ENCODE results near the gene MMP25.

DNA sequence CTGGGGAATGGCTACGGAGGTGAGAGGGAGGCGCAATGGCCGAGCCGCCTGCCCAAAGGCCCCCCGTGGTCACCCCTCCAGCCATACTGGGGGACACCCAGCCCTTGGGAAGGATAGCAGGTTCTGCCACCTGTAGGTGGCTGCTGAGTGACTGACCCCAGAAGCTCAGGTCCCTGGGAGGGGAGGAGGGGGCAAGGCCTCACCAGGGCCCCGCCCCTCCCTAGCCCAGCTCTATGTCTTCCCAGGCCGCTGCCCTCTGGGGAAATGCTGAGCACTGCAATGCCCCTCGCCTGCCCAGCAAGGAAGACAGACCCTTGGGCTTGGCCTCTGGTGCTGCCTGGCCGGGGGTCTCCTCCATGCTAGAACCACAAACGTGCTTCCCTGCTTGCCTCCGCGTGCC lies 45.0 kb upstream of the MMP25 start:
- TF ChIP-seq NFIC (IDR thresholded peaks at IDR 0.05) (no peak), RAD21 (IDR thresholded peaks at IDR 0.05; ENCODE audit: low read depth) (no peak), TEAD4 (IDR thresholded peaks at IDR 0.05) (no peak)
